HepG2 (cell line): ENCODE results near the gene IL31. TPM values are rescaled to one million over a fixed set of nuclear protein-coding genes. Genes with fewer than 3 reads are reported as not detected.
A peak's percentile ranks its signal among the peaks of the same experiment; 100 is the strongest.

Experiments
- ATAC-seq: fragments of 200-7000 bp; cut with Tn5 transposase; 3 replicates; pipeline ENCODE4 v1.9.1; 2020; ENCODE audit warnings: mild to moderate bottlenecking, moderate library complexity
- BruUV-seq: library from RNA; stranded (reverse); fragments of 400-500 nt; replicated peaks from 2 replicates; lab custom pipeline; 2021; lab: Mats Ljungman, UMichigan
- CTCF ChIA-PET: fragments of 300-600 bp; formaldehyde crosslinking; extraction: SDS; loops from one replicate; lab custom pipeline; 2021; ENCODE audit warnings: low total read pairs, inconsistent platforms, low intra/inter-chr PET ratio; lab: Yijun Ruan, JAX
- POLR2A ChIA-PET: fragments of 350-600 bp; sonication (Branson Sonifier 250); formaldehyde crosslinking; loops from one replicate; lab custom pipeline; 2020; ENCODE audit warnings: antibody characterized with exemption, inconsistent platforms; lab: Yijun Ruan, JAX
- DNase-seq: peaks from one replicate; pipeline ENCODE4 v3.0.0-alpha.2; 2015; ENCODE audit warnings: low spot score
- FAIRE-seq: peaks from 3 replicates; lab custom pipeline; 2011; peaks lifted over from hg19 to GRCh38; lab: Jason Lieb, UNC
- H2AFZ ChIP-seq: one replicate; pipeline ENCODE4 v1.6.1; 2011; ENCODE audit warnings: low read length, inconsistent platforms
- H3K27ac ChIP-seq: fragments of 300-600 bp; 3 replicates; pipeline ENCODE4 v1.8.0; 2011; ENCODE audit warnings: mixed run types, mild to moderate bottlenecking, mixed read lengths, low read length, inconsistent platforms; ENCODE audit not compliant: insufficient read depth; ENCODE audit errors: extremely low read length
- H3K27me3 ChIP-seq, 2 experiments: fragments of 200-600 bp in 1 of 2; 2 replicates in 1 of 2; 3 replicates in 1 of 2; pipeline versions ENCODE4 v1.6.0 to v1.8.0; 2011; ENCODE audit warnings: low read length in 2 of 2, mild to moderate bottlenecking in 2 of 2, moderate library complexity in 2 of 2, inconsistent platforms in 1 of 2; ENCODE audit not compliant: insufficient read depth in 2 of 2, control insufficient read depth in 1 of 2
- H3K36me3 ChIP-seq, 2 experiments: fragments of 200-600 bp in 1 of 2; replicated peaks in 1 of 2; 2 replicates in 1 of 2; 3 replicates in 1 of 2; pipeline versions ENCODE4 v1.5.1 to v1.8.0; 2011; ENCODE audit warnings: low read length in 2 of 2, inconsistent platforms in 1 of 2; ENCODE audit not compliant: insufficient read depth in 2 of 2, control insufficient read depth in 1 of 2
- H3K4me1 ChIP-seq: 2 replicates; pipeline ENCODE4 v1.5.1; 2012; ENCODE audit warnings: low read length, inconsistent platforms; ENCODE audit not compliant: insufficient read depth
- H3K4me2 ChIP-seq: 2 replicates; pipeline ENCODE4 v1.6.0; 2011; ENCODE audit warnings: low read depth, low read length, inconsistent platforms
- H3K4me3 ChIP-seq, 3 experiments: fragments of 200-600 bp in 1 of 3; sonication (generic), shearing (Covaris generic) in 1 of 3; replicated peaks in 1 of 3; 2 replicates each; pipeline ENCODE4 v1.5.1; 2011 to 2016; ENCODE audit warnings: low read length in 3 of 3, inconsistent platforms in 2 of 3, low read depth in 2 of 3, mild to moderate bottlenecking in 2 of 3, control low read depth in 1 of 3, mixed read lengths in 1 of 3; ENCODE audit not compliant: insufficient read depth in 1 of 3
- H3K79me2 ChIP-seq: one replicate; pipeline ENCODE4 v1.6.1; 2011; ENCODE audit warnings: low read length, inconsistent platforms; ENCODE audit not compliant: insufficient read depth
- H3K9ac ChIP-seq: 2 replicates; pipeline ENCODE4 v1.6.0; 2011; ENCODE audit warnings: mild to moderate bottlenecking, low read depth, low read length, inconsistent platforms; ENCODE audit not compliant: insufficient read depth
- H3K9me3 ChIP-seq: 2 replicates; pipeline ENCODE4 v1.5.1; 2012; ENCODE audit warnings: mild to moderate bottlenecking, low read length
- H4K20me1 ChIP-seq: 2 replicates; pipeline ENCODE4 v1.6.0; 2011; ENCODE audit warnings: inconsistent platforms, mild to moderate bottlenecking, low read length, moderate library complexity; ENCODE audit not compliant: insufficient read depth
- AKAP8 ChIP-seq: sonication (generic); formaldehyde crosslinking; IDR thresholded peaks from 2 replicates; pipeline ENCODE4 v1.5.1; 2020; ENCODE audit warnings: mild to moderate bottlenecking, missing genetic modification reagents
- CENPT ChIP-seq: sonication (generic); formaldehyde crosslinking; IDR thresholded peaks from 2 replicates; pipeline ENCODE4 v1.8.0; 2022; ENCODE audit warnings: low read depth, mild to moderate bottlenecking, moderate library complexity, missing genetic modification reagents
- GATAD1 ChIP-seq: IDR thresholded peaks from 2 replicates; pipeline ENCODE4 v1.6.1; 2016; ENCODE audit warnings: missing genetic modification reagents, missing compliant biosample characterization
- PHF21A ChIP-seq: sonication (generic); formaldehyde crosslinking; IDR thresholded peaks from 2 replicates; pipeline ENCODE4 v1.5.0; 2020; ENCODE audit warnings: mild to moderate bottlenecking, missing genetic modification reagents
- PLRG1 ChIP-seq: fragments of 450-650 bp; conservative IDR thresholded peaks from 2 replicates; pipeline ENCODE4 v1.6.1; 2016
- ZFP36 ChIP-seq: fragments of 150-350 bp; IDR thresholded peaks from 2 replicates; pipeline ENCODE4 v1.6.1; 2018; ENCODE audit warnings: borderline replicate concordance, low read length, low read depth; ENCODE audit not compliant: partially characterized antibody
- ZFP90 ChIP-seq: sonication (generic); formaldehyde crosslinking; IDR thresholded peaks from 2 replicates; pipeline ENCODE4 v1.8.0; 2022; ENCODE audit warnings: missing genetic modification reagents, mild to moderate bottlenecking, inconsistent platforms, borderline replicate concordance
- ZNF30 ChIP-seq: sonication (generic); formaldehyde crosslinking; IDR thresholded peaks from 2 replicates; pipeline ENCODE4 v1.5.0; 2020; ENCODE audit warnings: mild to moderate bottlenecking, missing genetic modification reagents
- ZNF317 ChIP-seq: sonication (generic); formaldehyde crosslinking; IDR thresholded peaks from 2 replicates; pipeline ENCODE4 v1.5.0; 2020; ENCODE audit warnings: mild to moderate bottlenecking, missing genetic modification reagents
- ZNF564 ChIP-seq: sonication (generic); formaldehyde crosslinking; IDR thresholded peaks from 2 replicates; pipeline ENCODE4 v1.8.1; 2023; ENCODE audit warnings: mild to moderate bottlenecking, missing genetic modification reagents
- WGBS: methylation state at CpG from one replicate; pipeline ENCODE4 v1.1.6; 2017; ENCODE audit warnings: low lambda C conversion rate; 5-methylcytosine and 5-hydroxymethylcytosine counted together
- in situ Hi-C: cut with HindIII; loops from 2 replicates; pipeline ENCODE4 v1.10.0; 2017; ENCODE audit warnings: low pct_unique_long_range_greater_than_20kb; ENCODE audit not compliant: extremely low pct_ligation_motif_present
- intact Hi-C: fragments of 100-400 bp; cut with micrococcal nuclease; formaldehyde crosslinking; loops from one replicate; pipeline ENCODE4 v1.10.0; 2022; ENCODE audit not compliant: unreplicated experiment
- polyA plus RNA-seq, 8 experiments: library from polyadenylated mRNA; depleted of rRNA in 3 of 8; stranded (reverse) in 7 of 8; unstranded in 1 of 8; fragments of >200 nt; fragmentation: Illumina TruSeq in 4 of 8; extraction: Trizol in 4 of 8; gene quantifications; 2 replicates each; pipeline versions ENCODE4 v1.2.1 to v1.2.3, GENCODE V29; 2011 to 2016; ENCODE audit warnings: low read depth in 4 of 8, missing spikeins in 1 of 8, mixed read lengths in 1 of 8; ENCODE audit not compliant: insufficient read depth in 1 of 8
- total RNA-seq, 5 experiments: library from RNA; depleted of rRNA; stranded (reverse); fragments of >200 nt; fragmentation: Illumina TruSeq; extraction: Trizol; gene quantifications; 2 replicates each; pipeline ENCODE4 v1.2.3, GENCODE V29; 2016; ENCODE audit warnings: low read depth in 1 of 5
- TF ChIP-seq, protein P1 (sequence below): IDR thresholded peaks from 2 replicates; pipeline ENCODE4 v1.6.1; 2016; ENCODE audit warnings: low read depth, missing genetic modification reagents, missing compliant biosample characterization
- TF ChIP-seq, protein P2 (sequence below): sonication (generic); formaldehyde crosslinking; IDR thresholded peaks from 2 replicates; pipeline ENCODE4 v1.5.1; 2020; ENCODE audit warnings: missing genetic modification reagents, mild to moderate bottlenecking, borderline replicate concordance

IL31 gene
- total and polyA plus RNA-seq, 2 of the 13 experiments (the other 11 are each of a cell fraction or from before 2014, with no cell fraction given): not detected

DNA sequence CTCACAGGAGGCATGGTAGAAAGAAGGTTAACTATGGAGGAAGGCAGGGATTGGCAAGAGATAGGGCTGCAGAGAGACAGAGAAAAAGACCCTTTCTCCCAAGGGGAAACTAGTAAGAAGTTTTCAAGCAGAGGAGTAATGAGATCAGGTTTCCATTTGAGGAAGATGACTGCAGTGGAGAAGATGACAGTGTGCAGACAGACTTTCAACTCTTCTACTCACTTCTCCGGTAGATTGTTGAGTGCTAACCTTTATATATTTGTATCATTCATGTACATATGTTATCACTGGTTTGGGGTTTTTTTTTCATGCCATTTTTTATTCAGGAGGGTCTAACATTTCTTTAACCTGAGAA is 23.6 kb upstream of the IL31 start (continued):
- no peak for TF ChIP-seq ZNF564
- TF ChIP-seq, protein P1, sequence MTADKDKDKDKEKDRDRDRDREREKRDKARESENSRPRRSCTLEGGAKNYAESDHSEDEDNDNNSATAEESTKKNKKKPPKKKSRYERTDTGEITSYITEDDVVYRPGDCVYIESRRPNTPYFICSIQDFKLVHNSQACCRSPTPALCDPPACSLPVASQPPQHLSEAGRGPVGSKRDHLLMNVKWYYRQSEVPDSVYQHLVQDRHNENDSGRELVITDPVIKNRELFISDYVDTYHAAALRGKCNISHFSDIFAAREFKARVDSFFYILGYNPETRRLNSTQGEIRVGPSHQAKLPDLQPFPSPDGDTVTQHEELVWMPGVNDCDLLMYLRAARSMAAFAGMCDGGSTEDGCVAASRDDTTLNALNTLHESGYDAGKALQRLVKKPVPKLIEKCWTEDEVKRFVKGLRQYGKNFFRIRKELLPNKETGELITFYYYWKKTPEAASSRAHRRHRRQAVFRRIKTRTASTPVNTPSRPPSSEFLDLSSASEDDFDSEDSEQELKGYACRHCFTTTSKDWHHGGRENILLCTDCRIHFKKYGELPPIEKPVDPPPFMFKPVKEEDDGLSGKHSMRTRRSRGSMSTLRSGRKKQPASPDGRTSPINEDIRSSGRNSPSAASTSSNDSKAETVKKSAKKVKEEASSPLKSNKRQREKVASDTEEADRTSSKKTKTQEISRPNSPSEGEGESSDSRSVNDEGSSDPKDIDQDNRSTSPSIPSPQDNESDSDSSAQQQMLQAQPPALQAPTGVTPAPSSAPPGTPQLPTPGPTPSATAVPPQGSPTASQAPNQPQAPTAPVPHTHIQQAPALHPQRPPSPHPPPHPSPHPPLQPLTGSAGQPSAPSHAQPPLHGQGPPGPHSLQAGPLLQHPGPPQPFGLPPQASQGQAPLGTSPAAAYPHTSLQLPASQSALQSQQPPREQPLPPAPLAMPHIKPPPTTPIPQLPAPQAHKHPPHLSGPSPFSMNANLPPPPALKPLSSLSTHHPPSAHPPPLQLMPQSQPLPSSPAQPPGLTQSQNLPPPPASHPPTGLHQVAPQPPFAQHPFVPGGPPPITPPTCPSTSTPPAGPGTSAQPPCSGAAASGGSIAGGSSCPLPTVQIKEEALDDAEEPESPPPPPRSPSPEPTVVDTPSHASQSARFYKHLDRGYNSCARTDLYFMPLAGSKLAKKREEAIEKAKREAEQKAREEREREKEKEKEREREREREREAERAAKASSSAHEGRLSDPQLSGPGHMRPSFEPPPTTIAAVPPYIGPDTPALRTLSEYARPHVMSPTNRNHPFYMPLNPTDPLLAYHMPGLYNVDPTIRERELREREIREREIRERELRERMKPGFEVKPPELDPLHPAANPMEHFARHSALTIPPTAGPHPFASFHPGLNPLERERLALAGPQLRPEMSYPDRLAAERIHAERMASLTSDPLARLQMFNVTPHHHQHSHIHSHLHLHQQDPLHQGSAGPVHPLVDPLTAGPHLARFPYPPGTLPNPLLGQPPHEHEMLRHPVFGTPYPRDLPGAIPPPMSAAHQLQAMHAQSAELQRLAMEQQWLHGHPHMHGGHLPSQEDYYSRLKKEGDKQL: no peak
- TF ChIP-seq ZNF30 (CRISPR knock-in tag): no peak
- TF ChIP-seq ZFP90: no peak
- TF ChIP-seq PLRG1: no peak
- no peak for TF ChIP-seq GATAD1 (CRISPR knock-in tag)
- TF ChIP-seq AKAP8 (CRISPR knock-in tag): no peak
- no peak for TF ChIP-seq ZFP36
- TF ChIP-seq PHF21A (CRISPR knock-in tag): no peak
- TF ChIP-seq CENPT (CRISPR knock-in tag): no peak

DNA sequence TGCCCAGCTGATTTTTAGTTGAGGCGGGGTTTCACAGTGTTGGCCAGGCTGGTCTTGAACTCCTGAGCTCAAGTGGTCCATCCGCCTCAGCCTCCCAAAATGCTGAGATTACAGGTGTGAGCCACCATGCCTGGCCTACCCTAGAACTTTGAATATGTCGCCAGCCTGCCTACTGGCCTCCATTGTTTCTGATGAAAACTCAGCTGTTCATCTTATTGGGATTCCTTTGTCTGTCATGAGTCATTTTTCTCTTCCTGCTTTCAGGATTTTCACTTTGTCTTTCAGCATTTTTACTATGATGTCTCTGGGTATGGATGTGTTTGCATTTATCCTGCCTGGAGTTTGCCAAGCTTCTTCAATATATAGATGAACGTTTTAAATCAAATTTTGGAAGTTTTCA is 21.4 kb upstream of the IL31 start:
- ATAC-seq (no peak), FAIRE-seq (no peak), DNase-seq (no peak)
- Histone ChIP-seq H3K36me3 (no peaks in the 10 kb centered on the region), H3K27me3 (peaks cover 2 to 49% of the 10 kb centered on the region in 2 experiments; a peak in 4 of 5 replicates), H4K20me1 (no peaks in the 10 kb centered on the region), H2AFZ (no peak overlapping the region), H3K9ac (no peak overlapping the region), H3K4me1 (peaks cover 45% of the 10 kb centered on the region), H3K79me2 (no peaks in the 10 kb centered on the region), H3K4me3 (no peak overlapping the region), H3K4me2 (no peak overlapping the region), H3K27ac (no peak overlapping the region), H3K9me3 (no peaks in the 10 kb centered on the region)
- intact Hi-C loops: no loop called here
- TF ChIP-seq, protein P2, sequence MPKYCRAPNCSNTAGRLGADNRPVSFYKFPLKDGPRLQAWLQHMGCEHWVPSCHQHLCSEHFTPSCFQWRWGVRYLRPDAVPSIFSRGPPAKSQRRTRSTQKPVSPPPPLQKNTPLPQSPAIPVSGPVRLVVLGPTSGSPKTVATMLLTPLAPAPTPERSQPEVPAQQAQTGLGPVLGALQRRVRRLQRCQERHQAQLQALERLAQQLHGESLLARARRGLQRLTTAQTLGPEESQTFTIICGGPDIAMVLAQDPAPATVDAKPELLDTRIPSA: no peak
- peak; percentile 97 for TF ChIP-seq ZNF317 (CRISPR knock-in tag)
- BruUV-seq: no TSS peak
- in situ Hi-C loops: loop anchor here (5.0 kb wide), 1 partner anchor 53 kb away; no protein-coding TSS in a partner anchor
- CTCF ChIA-PET: no interaction called here
- POLR2A ChIA-PET: no interaction called here
- 28% methylated on average over 3 of the region's 4 CpGs for WGBS
